ENCODE results near the gene SNUPN. TPM values are rescaled to one million over a fixed set of nuclear protein-coding genes. Genes with fewer than 3 reads are reported as not detected.
A peak's percentile ranks its signal among the peaks of the same experiment; 100 is the strongest.

SNUPN gene
- total RNA-seq, 4 donors from 2014 or later: 24.7 to 31.8 (median 27.8) TPM

GRCh38 chr15:75647370-75648155 is 22.0 kb upstream of the SNUPN start, which contains the start of gene SNX33:
TSS of gene SNX33 (plus strand) at chr15:75647912. CDS start at chr15:75649103, 1,191 bp downstream.
- Histone ChIP-seq H3K36me3 (peaks cover 0 to 7% of the 10 kb centered on the region in 2 donors), H3K27ac (peak within 1 kb of the TSS; percentile 55 to 96 (median 82)), H3K27me3 (no peaks in the 10 kb centered on the region), H3K4me1 (peaks cover 41 to 53% of the 10 kb centered on the region in 2 donors), H3K4me3 (replicated peaks in 1 of 3) (peak within 1 kb of the TSS; percentile 83 to 90 (median 87)), H3K9me3 (no peaks in the 10 kb centered on the region)
- TF ChIP-seq POLR2A (IDR thresholded peaks at IDR 0.05) (peak; percentile 68 to 89), CTCF (IDR thresholded peaks at IDR 0.05) (peak in 4 of 6 experiments; percentile 31 to 47 (median 42))
- DNase-seq: peak; percentile 81 to 82
- intact Hi-C loops (cut with DNase I): loop anchor here (5.0 kb wide), 1 partner anchor 190 kb away; no protein-coding TSS in a partner anchor
- 0% methylated on average over 20 to 42 of the region's 76 CpGs for WGBS, 2 donors

GRCh38 chr15:75646944-75647364 is 21.4 kb upstream of the SNUPN start:
- Histone ChIP-seq H3K27ac (peak overlapping the region; percentile 55 to 96 (median 82)), H3K9me3 (no peaks in the 10 kb centered on the region), H3K4me3 (replicated peaks in 1 of 3) (peak overlapping the region; percentile 83 to 90 (median 87)), H3K27me3 (no peaks in the 10 kb centered on the region), H3K4me1 (peaks cover 36 to 49% of the 10 kb centered on the region in 2 donors), H3K36me3 (peaks cover 0 to 7% of the 10 kb centered on the region in 2 donors)
- 0% methylated on average over 7 to 15 of the region's 26 CpGs for WGBS, 2 donors
- DNase-seq: peak; percentile 66 to 67
- intact Hi-C loops (cut with DNase I): loop anchor here (5.0 kb wide), 1 partner anchor 190 kb away; no protein-coding TSS in a partner anchor
- TF ChIP-seq CTCF (IDR thresholded peaks at IDR 0.05): no peak
- TF ChIP-seq POLR2A (IDR thresholded peaks at IDR 0.05): peak in 1 of 2 donors; percentile 46

GRCh38 chr15:75646112-75646943 is 20.8 kb upstream of the SNUPN start:
- WGBS, 2 donors: 22 to 38% methylated on average over 5 of the region's 5 CpGs
- peak overlapping the region; percentile 55 to 96 (median 82) for H3K27ac ChIP-seq
- peak overlapping the region; percentile 83 to 90 (median 87) for H3K4me3 ChIP-seq (replicated peaks in 1 of 3)
- H3K27me3 ChIP-seq: no peaks in the 10 kb centered on the region
- peaks cover 30 to 48% of the 10 kb centered on the region in 2 donors for H3K4me1 ChIP-seq
- H3K36me3 ChIP-seq: peaks cover 0 to 7% of the 10 kb centered on the region in 2 donors
- intact Hi-C loops (cut with DNase I): loop anchor here (5.0 kb wide), 1 partner anchor 189 kb away; no protein-coding TSS in a partner anchor
- no peak for TF ChIP-seq CTCF (IDR thresholded peaks at IDR 0.05)
- TF ChIP-seq POLR2A (IDR thresholded peaks at IDR 0.05): no peak
- DNase-seq: peak; percentile 38 to 55
- no peaks in the 10 kb centered on the region for H3K9me3 ChIP-seq

- TF ChIP-seq CTCF (IDR thresholded peaks at IDR 0.05): no peak
- no peak for TF ChIP-seq POLR2A (IDR thresholded peaks at IDR 0.05)
- Histone ChIP-seq H3K27ac (no peak overlapping the region), H3K4me1 (peaks cover 13 to 37% of the 10 kb centered on the region in 2 donors), H3K27me3 (no peaks in the 10 kb centered on the region), H3K4me3 (replicated peaks in 1 of 3) (no peak overlapping the region), H3K36me3 (peaks cover 0 to under 1% of the 10 kb centered on the region in 2 donors), H3K9me3 (no peaks in the 10 kb centered on the region)
- 76 to 78% methylated on average over 2 of the region's 2 CpGs for WGBS, 2 donors
- no peak for DNase-seq
- intact Hi-C loops (cut with DNase I): no loop called here
These were observed 18.9 kb upstream of the SNUPN start for GRCh38 chr15:75644376-75644775.
